ENCODE results near the gene ZNF576. TPM values are rescaled to one million over a fixed set of nuclear protein-coding genes. Genes with fewer than 3 reads are reported as not detected.
"Not testable (repeated sequence)": the region's sequence is repeated elsewhere in the genome, so short reads cannot be mapped to it uniquely, and the experiment has no call there.

ZNF576 gene
- total RNA-seq, 1 donor from 2014 or later, result 5.3 TPM

GRCh38 chr19:43643326-43643725 lies 46.9 kb downstream of the ZNF576 start:
- DNase-seq (ENCODE audit: low spot score in 2 of 2) (no peak), FAIRE-seq (no peak)

DNA sequence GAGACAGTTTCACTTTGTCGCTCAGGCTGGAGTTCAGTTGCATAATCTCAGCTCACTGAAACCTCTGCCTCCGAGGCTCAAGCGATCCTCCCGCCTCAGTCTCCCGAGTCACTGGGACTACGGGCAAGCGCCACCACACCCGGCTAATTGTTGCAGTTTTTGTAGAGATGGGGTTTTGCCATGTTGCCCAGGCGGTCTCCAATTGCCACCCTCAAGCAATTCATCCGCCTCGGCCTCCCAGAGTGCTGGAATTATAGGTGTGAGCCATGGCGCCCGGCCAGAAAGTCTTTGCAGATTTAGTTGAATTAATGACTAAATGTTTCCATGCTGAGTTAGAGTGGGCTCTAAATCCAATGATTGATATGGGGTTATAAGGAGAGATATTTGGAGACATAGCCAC lies 47.8 kb downstream of the ZNF576 start:
- no peak for FAIRE-seq

GRCh38 chr19:43648633-43649032 lies 52.2 kb downstream of the ZNF576 start:
- no peak for DNase-seq (ENCODE audit: low spot score in 2 of 2)

More for the DNA sequence above, 47.8 kb downstream of the ZNF576 start:
- no peak for DNase-seq (ENCODE audit: low spot score in 2 of 2)

GRCh38 chr19:43649514-43649913 lies 53.1 kb downstream of the ZNF576 start:
- no peak for DNase-seq (ENCODE audit: low spot score in 2 of 2)
- FAIRE-seq, result no peak

More at GRCh38 chr19:43648633-43649032, 52.2 kb downstream of the ZNF576 start:
- FAIRE-seq, result no peak

- DNase-seq (ENCODE audit: low spot score in 2 of 2); FAIRE-seq: not testable (repeated sequence)
Measured at GRCh38 chr19:43650276-43650675, 53.9 kb downstream of the ZNF576 start.

Other genes with a start within 250 kb of the ZNF576 start
- gene CD177, start 242.9 kb upstream of the ZNF576 start, total RNA-seq, result 1.2 TPM
- gene TEX101, start 181.7 kb upstream of the ZNF576 start, total RNA-seq, result not detected
- under 0.01 TPM for gene LYPD3, start 131.0 kb upstream of the ZNF576 start, total RNA-seq
- 1.2 TPM for gene PHLDB3, start 91.8 kb upstream of the ZNF576 start, total RNA-seq
- 19.2 TPM for gene ETHE1, start 69.4 kb upstream of the ZNF576 start, total RNA-seq
- 0.82 TPM for gene ZNF575, start 63.4 kb upstream of the ZNF576 start, total RNA-seq
- 13.9 TPM for gene XRCC1, start 21.1 kb upstream of the ZNF576 start, total RNA-seq
- 6.9 TPM for gene PINLYP, start 20.8 kb upstream of the ZNF576 start, total RNA-seq
- gene IRGQ, start 461 bp upstream of the ZNF576 start, total RNA-seq, result 140 TPM
- not detected for gene SRRM5, start 15.5 kb downstream of the ZNF576 start, total RNA-seq
- 157 TPM for gene ZNF428, start 23.0 kb downstream of the ZNF576 start, total RNA-seq
- 93.3 TPM for gene CADM4, start 43.3 kb downstream of the ZNF576 start, total RNA-seq
- 2.9 TPM for gene PLAUR, start 73.6 kb downstream of the ZNF576 start, total RNA-seq
- gene IRGC, start 119.5 kb downstream of the ZNF576 start, total RNA-seq, result not detected
- gene SMG9, start 158.4 kb downstream of the ZNF576 start, total RNA-seq, result 6.9 TPM
- not detected for gene KCNN4, start 184.4 kb downstream of the ZNF576 start, total RNA-seq
- 2.0 TPM for gene LYPD5, start 205.9 kb downstream of the ZNF576 start, total RNA-seq
- gene ZNF283, start 230.7 kb downstream of the ZNF576 start, total RNA-seq, result 33.4 TPM